Astrocyte of the hippocampus (primary cell): Measurements from ENCODE around the gene GSTA4.

Experiments used
- DNase-seq: peaks from one replicate; pipeline ENCODE4 v3.0.0; 2011; ENCODE audit warnings: low read depth, low spot score

Gene GSTA4

DNA sequence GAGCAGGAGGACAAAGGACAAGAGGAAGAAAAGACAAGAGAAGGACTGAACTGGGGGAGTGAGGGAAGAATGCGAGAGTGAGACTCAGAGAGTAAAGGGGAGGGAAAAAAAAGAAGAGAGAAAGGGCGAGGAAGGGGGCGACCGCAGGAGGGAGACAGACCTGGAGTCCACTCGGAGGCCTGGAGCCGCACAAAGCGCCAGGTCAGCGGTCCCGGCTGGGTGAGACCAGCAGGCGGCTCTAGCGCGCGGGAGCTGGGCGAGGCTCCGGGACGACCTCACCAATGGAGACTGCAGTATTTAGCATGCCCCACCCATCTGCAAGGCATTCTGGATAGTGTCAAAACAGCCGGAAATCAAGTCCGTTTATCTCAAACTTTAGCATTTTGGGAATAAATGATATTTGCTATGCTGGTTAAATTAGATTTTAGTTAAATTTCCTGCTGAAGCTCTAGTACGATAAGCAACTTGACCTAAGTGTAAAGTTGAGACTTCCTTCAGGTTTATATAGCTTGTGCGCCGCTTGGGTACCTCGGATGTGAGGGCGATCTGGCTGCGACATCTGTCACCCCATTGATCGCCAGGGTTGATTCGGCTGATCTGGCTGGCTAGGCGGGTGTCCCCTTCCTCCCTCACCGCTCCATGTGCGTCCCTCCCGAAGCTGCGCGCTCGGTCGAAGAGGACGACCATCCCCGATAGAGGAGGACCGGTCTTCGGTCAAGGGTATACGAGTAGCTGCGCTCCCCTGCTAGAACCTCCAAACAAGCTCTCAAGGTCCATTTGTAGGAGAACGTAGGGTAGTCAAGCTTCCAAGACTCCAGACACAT lies at the start of gene GSTA4:
Gene GSTA4 (minus strand): TSS at position 196 of the 824 bp plus-strand sequence. CDS start 1,041 bp downstream, outside the sequence.
- peak; percentile 99 for DNase-seq

GRCh38 chr6:53044572-53044971 lies 49.5 kb upstream of the GSTA4 start:
- DNase-seq: no peak

GRCh38 chr6:53044071-53044470 lies 49.0 kb upstream of the GSTA4 start:
- peak; percentile 74 for DNase-seq

GRCh38 chr6:53043581-53043980 lies 48.5 kb upstream of the GSTA4 start:
- DNase-seq: peak; percentile 76

DNA sequence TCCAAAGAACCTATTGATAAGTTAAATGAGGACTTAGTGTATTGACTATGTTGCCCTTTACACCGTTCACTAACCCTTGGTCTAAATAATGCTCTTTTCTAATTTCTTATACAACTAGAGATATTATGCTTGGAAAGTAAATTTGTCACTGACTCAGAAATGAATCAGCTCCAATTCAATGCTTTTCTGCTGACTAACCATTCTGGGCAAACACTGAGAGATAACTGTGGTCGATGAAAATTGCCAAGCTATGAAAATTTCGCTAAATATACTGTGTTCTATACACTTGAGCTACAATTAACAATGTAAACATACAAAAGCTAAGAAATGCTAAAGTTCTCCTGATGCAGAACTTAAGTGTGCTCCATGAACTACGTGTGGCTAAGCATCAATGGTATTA lies 47.0 kb upstream of the GSTA4 start:
- DNase-seq: peak; percentile 90

- peak; percentile 82 for DNase-seq
Observed at GRCh38 chr6:53041356-53041755, 46.3 kb upstream of the GSTA4 start.

DNA sequence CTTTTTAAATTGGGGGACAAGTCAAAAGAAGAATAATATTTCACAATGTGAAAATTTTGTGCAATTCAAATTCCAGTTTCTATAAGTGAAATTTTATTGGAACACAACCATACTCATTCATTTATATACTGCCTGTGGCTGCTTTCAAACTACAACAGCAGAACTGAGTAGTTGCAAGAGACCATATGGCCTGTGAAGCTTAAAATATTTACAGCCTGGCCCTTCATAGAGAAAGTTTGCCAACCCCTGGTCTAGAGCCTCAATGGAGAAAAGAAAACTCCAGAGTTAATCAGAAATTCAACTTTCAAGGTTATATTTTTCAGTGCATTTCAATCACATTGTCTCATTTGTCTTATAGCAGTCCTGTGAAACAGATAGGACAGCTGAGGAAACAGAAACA lies 43.5 kb upstream of the GSTA4 start:
- DNase-seq: no peak

DNA sequence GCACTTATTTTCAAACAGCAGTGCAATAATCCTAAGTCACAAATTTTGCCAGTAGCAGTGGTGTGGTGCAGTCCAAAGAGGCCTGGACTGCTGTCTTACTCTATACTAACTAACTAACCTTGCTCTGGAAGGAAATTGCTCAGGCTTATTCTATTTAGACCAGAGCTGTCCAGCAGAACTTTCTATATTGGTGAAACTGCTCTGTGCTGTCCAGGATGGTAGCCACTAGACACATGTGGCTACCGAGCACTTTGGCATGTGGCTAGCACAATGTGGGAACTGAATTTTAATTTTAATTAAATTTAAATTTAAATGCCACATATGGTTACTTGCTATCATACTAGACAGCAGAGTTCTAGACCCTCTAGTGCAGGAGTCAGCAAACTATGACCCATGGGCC lies 43.1 kb upstream of the GSTA4 start:
- DNase-seq: no peak

DNA sequence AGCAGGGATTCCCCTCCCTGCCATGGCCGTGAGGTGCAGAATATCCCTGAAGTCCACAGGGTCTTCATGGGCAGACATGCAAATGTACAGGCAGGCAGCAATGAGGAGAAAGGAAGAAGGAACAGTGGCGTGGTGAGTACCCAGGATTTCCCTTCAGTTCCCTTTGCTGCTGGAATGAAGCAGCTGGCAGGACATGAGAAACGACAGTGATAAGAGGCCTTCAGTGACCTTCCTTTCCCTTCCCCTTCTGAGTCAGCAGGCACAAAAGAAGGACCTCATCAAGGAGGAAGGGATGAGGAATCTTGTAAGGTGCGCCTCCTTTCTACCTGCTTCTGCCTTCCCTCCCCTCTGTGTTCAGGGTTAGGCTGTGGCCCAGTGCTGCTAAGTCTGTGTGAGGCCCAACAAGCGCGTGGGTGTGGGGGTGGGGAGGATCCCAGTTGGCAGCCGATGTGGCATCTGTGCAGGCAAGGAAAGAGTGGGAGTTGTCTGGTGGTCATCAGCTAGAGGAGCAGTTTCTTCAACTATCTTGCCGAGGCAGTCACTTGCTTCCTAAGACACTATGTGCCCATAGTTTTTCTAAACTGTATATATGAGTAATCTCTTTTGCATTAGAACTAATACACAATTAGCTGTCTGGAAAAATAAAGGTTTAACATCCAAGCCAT lies 40.6 kb upstream of the GSTA4 start:
- no peak for DNase-seq

- DNase-seq: peak; percentile 21
Observed at GRCh38 chr6:53033764-53034163, 38.7 kb upstream of the GSTA4 start.

GRCh38 chr6:53032849-53033248 lies 37.8 kb upstream of the GSTA4 start:
- no peak for DNase-seq

DNA sequence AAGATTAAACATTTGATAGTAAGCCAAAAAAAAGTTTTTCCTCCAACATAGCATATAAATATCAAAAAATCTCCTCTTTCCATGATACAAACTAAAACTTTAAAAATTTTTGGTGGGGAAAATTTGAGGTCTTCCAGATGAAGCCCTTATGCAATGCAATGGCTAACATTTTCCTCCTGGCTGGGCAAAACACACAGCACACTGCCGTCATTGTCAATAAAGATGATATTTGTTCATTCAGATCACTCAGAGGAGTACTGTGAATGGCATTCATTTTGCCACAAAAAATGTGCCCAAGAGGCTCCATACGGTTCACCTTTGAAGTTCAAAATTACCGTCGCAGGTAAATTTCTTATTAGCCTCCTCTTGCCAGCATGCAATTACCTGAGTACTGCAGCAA lies 36.2 kb upstream of the GSTA4 start:
- no peak for DNase-seq

GRCh38 chr6:53029761-53030160 lies 34.7 kb upstream of the GSTA4 start:
- DNase-seq: peak; percentile 11

- DNase-seq: no peak
Observed at GRCh38 chr6:53029257-53029656, 34.2 kb upstream of the GSTA4 start.

DNA sequence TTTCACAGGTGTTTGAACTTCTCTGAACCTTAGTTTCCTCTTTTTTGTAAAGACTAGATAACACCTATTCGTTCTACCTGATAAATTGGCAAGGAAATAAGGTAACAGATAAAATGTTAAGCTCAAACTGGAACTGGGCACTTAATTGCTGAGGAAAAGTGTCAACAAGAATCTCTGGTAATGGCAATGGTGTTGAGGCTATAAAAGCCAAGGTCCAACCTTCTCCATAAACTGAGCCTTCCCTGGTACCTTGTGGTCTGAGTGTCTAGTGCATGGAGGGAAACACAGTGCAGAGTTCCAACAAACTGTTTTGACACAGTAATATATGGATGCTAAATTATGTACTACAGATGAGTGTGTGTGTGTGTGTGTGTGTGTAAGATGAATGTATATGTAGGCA lies 33.4 kb upstream of the GSTA4 start:
- no peak for DNase-seq

DNA sequence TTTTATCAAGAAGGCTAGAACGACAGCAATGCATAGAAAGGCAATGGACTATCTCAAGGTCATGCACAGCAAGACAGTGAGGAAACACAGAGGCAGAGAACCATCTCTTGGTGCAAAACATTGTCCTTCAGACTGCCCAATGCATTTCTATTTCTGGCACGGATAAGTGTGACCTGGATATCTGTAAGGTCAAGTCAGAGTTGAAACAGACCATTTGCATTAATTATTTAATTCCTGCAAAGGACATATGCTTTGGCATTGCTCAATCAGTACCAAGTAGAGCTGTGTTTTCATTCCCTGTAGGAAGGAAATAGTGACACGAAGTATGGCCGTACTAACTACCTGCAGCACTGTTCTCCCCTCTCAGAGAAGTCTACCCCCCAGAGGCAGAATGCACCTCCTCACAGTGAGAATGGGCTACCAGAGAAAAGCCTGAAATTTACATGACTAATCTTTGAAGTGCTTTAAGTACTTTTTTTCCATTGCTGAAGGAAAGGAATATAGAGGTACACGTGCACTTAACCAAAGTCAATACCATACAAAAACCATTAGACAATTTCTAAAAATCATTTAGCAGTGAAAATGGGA lies 32.1 kb upstream of the GSTA4 start:
- DNase-seq: no peak

GRCh38 chr6:53026526-53026925 lies 31.4 kb upstream of the GSTA4 start:
- DNase-seq: no peak

DNA sequence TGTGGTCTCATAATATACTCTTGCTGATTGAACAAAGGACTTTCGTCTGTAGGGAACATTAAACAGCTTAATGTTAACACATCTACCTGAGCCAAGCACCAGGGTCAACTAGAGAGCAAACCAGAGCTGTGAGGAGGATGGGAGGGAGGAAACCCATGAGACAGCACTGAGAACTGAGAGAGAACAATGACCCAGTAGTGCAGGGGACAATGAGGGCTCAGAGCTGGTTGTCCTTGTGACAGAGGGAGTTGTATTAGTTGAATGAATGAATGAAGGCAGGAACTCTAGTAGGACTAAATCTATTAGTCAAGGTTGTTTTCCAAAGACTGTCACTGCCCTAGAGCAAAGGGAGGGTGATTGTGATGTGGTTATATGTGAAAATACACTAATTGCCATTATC lies 28.2 kb upstream of the GSTA4 start:
- no peak for DNase-seq

DNA sequence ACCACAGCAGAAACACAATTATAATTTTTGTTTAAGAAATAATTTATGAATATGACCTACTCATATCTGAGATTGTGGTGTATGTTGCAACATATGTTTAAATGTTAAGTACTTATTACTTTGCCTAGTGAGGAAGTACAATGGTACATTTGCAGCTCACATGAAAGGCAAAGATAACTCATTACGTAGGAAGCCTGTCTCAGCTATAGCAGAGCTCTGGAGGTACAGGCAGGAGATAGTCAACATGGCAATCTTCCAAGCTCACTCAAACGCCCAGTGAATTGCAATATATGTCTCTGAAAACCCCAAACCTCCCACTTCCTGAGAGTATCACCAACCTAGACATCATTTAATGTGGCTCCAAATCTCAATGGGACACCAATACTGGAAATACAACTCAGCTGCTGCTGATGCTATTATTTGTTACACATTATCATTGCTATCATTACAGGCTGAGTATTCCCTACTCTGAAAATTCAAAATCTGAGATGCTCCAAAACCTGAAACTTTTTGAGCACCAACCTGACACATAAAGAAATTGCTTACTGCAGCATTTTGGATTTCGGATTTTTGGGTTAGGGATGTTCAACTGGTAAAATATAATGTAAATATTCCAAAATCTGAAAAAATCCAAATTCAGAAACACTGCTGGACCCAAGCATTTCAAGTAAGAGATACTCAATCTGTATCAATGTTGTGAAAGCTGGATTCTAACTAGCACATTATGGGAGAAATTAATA lies 25.1 kb upstream of the GSTA4 start:
- DNase-seq: no peak

DNA sequence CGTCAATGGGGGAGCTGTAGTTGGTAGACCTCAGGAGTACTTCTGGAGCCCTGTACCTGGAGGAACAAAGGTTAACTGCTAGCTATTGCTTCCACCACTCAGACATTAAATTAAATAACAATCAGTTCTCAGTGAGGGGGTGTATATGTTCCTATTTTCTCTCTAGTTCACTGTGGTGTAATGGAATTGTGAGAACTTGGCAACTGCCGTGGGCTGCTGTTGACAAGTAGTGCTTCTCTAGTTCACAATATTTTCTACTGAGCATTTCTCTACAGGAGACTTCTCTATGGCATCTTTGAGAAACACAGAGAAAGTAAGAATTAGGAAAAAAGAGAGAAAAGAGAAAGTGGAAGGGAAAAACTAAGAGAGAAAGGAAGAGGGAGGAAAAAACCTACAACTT lies 23.4 kb upstream of the GSTA4 start:
- no peak for DNase-seq

- no peak for DNase-seq
Observed at GRCh38 chr6:53015486-53015885, 20.4 kb upstream of the GSTA4 start.

- DNase-seq: no peak
Observed at GRCh38 chr6:53014744-53015143, 19.7 kb upstream of the GSTA4 start.
